ENCODE results near the gene APCDD1.

- no peak for TF ChIP-seq HDAC2 (IDR thresholded peaks at IDR 0.05; ENCODE audit: borderline replicate concordance in 1 of 2, low read depth in 2 of 2, low read length in 2 of 2)
- TF ChIP-seq RFX5 (IDR thresholded peaks at IDR 0.05; ENCODE audit: borderline replicate concordance, low read depth, low read length) = no peak
- no peak for TF ChIP-seq CREB1 (IDR thresholded peaks at IDR 0.05)
- TF ChIP-seq ATF2 (IDR thresholded peaks at IDR 0.05; ENCODE audit: low read length) = no peak
- TF ChIP-seq CTCF (IDR thresholded peaks at IDR 0.05; ENCODE audit: control extremely low read depth in 1 of 3, insufficient read depth in 1 of 3, low read depth in 1 of 3, low read length in 3 of 3) = no peak
- TF ChIP-seq POLR2A (IDR thresholded peaks at IDR 0.05; ENCODE audit: control extremely low read depth in 1 of 2, low read depth in 2 of 2, low read length in 2 of 2) = no peak
Measured at GRCh38 chr18:10475276-10475653, 20.8 kb downstream of the APCDD1 start.

Data from H1 (cell line).